HG03354 (cell line): Measurements from ENCODE around the gene MOK.

Experiments
- ATAC-seq: cut with Tn5 transposase; IDR thresholded peaks from one replicate; pipeline ENCODE4 v1.9.1; 2021; ENCODE audit warnings: mild to moderate bottlenecking; ENCODE audit not compliant: unreplicated experiment, poor library complexity, severe bottlenecking

The MOK gene

GRCh38 chr14:102188187-102188586 lies 116.8 kb downstream of the MOK start:
- ATAC-seq = no peak

GRCh38 chr14:102187568-102188001 lies 117.4 kb downstream of the MOK start:
- ATAC-seq = no peak

- no peak for ATAC-seq
Observed at GRCh38 chr14:102187044-102187443, 117.9 kb downstream of the MOK start.

- ATAC-seq = no peak
Observed at GRCh38 chr14:102185360-102185759, 119.6 kb downstream of the MOK start.

- no peak for ATAC-seq
Observed at GRCh38 chr14:102184316-102185035, 120.5 kb downstream of the MOK start.

GRCh38 chr14:102183886-102184285 lies 121.1 kb downstream of the MOK start:
- no peak for ATAC-seq

GRCh38 chr14:102182936-102183619 lies 121.9 kb downstream of the MOK start:
- ATAC-seq = no peak

- no peak for ATAC-seq
Observed at GRCh38 chr14:102182190-102182589, 122.8 kb downstream of the MOK start.

- ATAC-seq = no peak
Observed at GRCh38 chr14:102181187-102181586, 123.8 kb downstream of the MOK start.

- no peak for ATAC-seq
Observed at GRCh38 chr14:102180248-102180998, 124.5 kb downstream of the MOK start.
